ENCODE results near the gene RNF208. TPM values are rescaled to one million over a fixed set of nuclear protein-coding genes. Genes with fewer than 3 reads are reported as not detected.

RNF208 gene
- total and polyA plus RNA-seq, 2 of the 4 experiments (the other 2 are of a cell fraction): 1.2 TPM; not detected in 1

DNA sequence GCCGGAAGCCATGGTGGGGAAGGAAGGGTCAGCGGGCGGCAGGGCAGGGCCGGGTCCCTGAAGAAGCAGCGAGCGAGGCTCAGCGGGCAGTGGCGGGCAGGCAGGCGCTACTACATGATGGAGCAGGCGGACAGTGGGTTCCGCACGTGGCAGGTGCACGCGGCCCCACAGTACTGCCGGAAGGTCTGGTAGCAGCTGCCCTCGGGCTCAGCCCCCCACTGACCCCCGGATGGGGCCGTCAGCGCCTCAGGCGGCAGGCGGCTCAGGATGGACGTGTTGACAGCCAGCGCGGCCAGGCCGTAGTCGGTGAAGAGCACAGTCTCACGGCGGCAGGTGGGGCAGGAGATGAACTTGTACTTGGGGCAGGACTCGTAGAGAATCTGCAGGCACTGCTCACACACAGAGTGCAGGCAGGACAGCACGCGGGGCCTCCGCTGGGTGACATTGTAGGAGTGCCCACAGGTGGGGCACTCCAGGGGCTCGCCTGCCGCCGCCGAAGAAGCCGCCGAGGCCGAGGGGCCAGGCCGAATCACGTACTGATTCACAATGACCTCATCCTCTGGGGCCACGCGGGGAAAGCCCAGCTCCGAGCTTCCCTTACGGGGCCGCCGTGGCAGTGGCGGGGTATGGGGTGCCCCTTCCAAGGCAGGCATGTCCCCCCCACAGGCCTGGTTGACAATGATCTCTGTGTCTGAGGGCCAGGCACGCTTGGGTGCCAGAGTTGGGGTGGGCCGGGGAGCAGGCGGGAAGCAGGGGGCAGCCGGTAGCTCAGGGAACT lies 1.5 kb downstream of the RNF208 start:
- Histone ChIP-seq H3K9me1 (ENCODE audit: insufficient read depth, low read length) (peaks cover 3% of the 10 kb centered on the region; the same call in 1 of the 2 replicates), H3K4me2 (ENCODE audit: low read depth, low read length) (no peak overlapping the region), H4K91ac (ENCODE audit: insufficient read depth, low read depth, low read length) (no peak overlapping the region), H3K36me3 (ENCODE audit: control insufficient read depth, insufficient read depth, low read length) (peaks cover 12% of the 10 kb centered on the region), H3K14ac (replicated peaks; ENCODE audit: low read depth, low read length) (no peak overlapping the region), H2BK20ac (ENCODE audit: low read depth, low read length) (no peak overlapping the region), H2AK5ac (ENCODE audit: low read depth, low read length) (no peak overlapping the region), H4K20me1 (ENCODE audit: insufficient read depth, low read length) (no peaks in the 10 kb centered on the region), H3K9ac (ENCODE audit: low read depth, low read length) (no peak overlapping the region), H2BK5ac (ENCODE audit: low read depth, low read length, poor library complexity, severe bottlenecking) (no peak overlapping the region), H3K27me3 (ENCODE audit: control insufficient read depth, insufficient read depth, low read length) (no peaks in the 10 kb centered on the region), H2AK9ac (replicated peaks; ENCODE audit: low read depth, low read length, poor library complexity) (peak overlapping the region; percentile 55), H2BK120ac (ENCODE audit: low read depth, low read length) (no peak overlapping the region), H3K4ac (ENCODE audit: low read depth, low read length) (no peak overlapping the region), H3K56ac (ENCODE audit: extremely low read depth, insufficient read depth, low read length) (no peak overlapping the region), H2BK15ac (ENCODE audit: low read depth, low read length) (no peak overlapping the region), H3K27ac (ENCODE audit: insufficient read depth, low read length) (no peak overlapping the region), H3K9me3 (ENCODE audit: control insufficient read depth, insufficient read depth, low read length) (no peaks in the 10 kb centered on the region), H2AFZ (replicated peaks; ENCODE audit: low read length, poor library complexity) (no peak overlapping the region), H4K8ac (ENCODE audit: low read depth in 2 of 2, low read length in 2 of 2) (no peak overlapping the region), H3K4me1 (ENCODE audit: control insufficient read depth, insufficient read depth, low read length) (peaks cover 17% of the 10 kb centered on the region), H3K23ac (ENCODE audit: low read depth, low read length) (no peak overlapping the region), H4K5ac (ENCODE audit: low read depth, low read length) (no peak overlapping the region), H3K4me3 (ENCODE audit: insufficient read depth, low read depth, low read length) (no peak overlapping the region), H3K79me1 (ENCODE audit: low read depth in 1 of 2, low read length in 2 of 2) (peaks cover 0 to 4% of the 10 kb centered on the region in 2 experiments; a peak in 1 of 4 replicates), H3K18ac (ENCODE audit: low read depth, low read length) (no peak overlapping the region)
- BruUV-seq (replicated peaks): no TSS peak
- ATAC-seq (ENCODE audit: low read depth) (no peak), DNase-seq (no peak)
- CTCF ChIA-PET: no interaction called here
- TF ChIP-seq CHD1 (IDR thresholded peaks at IDR 0.05; ENCODE audit: low read depth, low read length) (no peak), POLR2A (IDR thresholded peaks at IDR 0.05; ENCODE audit: low read depth, low read length) (no peak), MXI1 (IDR thresholded peaks at IDR 0.05; ENCODE audit: borderline replicate concordance, low read depth, low read length) (no peak), BHLHE40 (IDR thresholded peaks at IDR 0.05; ENCODE audit: low read depth, low read length) (no peak), RFX5 (IDR thresholded peaks at IDR 0.05; ENCODE audit: low read depth, low read length) (no peak)
- TF ChIP-seq, protein P1, sequence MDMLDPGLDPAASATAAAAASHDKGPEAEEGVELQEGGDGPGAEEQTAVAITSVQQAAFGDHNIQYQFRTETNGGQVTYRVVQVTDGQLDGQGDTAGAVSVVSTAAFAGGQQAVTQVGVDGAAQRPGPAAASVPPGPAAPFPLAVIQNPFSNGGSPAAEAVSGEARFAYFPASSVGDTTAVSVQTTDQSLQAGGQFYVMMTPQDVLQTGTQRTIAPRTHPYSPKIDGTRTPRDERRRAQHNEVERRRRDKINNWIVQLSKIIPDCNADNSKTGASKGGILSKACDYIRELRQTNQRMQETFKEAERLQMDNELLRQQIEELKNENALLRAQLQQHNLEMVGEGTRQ (IDR thresholded peaks at IDR 0.05; ENCODE audit: low read depth, low read length): no peak
- WGBS, 2 experiments (ENCODE audit: extremely low coverage in 2 of 2, insufficient read length in 1 of 2): 82% methylated on average over 37 of the region's 52 CpGs; no CpG with 5 or more reads in 1 of the 2 experiments
- in situ Hi-C loops (cut with MboI; ENCODE audit: low sequenced_read_pairs) (no loop called here), intact Hi-C loops (cut with micrococcal nuclease) (no loop called here), dilution Hi-C loops (cut with HindIII; ENCODE audit: low sequenced_read_pairs, unreplicated experiment) (no loop called here)
- POLR2A ChIA-PET (ENCODE audit: unreplicated experiment): interaction anchor here (0.5 kb wide), 1 partner anchor 12 kb away, joined by 4 read pairs; no protein-coding TSS in a partner anchor
